ENCODE results near the gene ESYT2. TPM values are rescaled to one million over a fixed set of nuclear protein-coding genes. Genes with fewer than 3 reads are reported as not detected.

ESYT2 gene
- total RNA-seq, 2 donors from 2014 or later: 104 to 113 TPM

GRCh38 chr7:158759749-158760444 is 69.4 kb downstream of the ESYT2 start:
- no peaks in the 10 kb centered on the region for H3K9me3 ChIP-seq (ENCODE audit: control insufficient read depth, low read length, poor library complexity, severe bottlenecking)
- Mint-ChIP-seq H3K27me3 (no peaks in the 10 kb centered on the region), H3K36me3 (ENCODE audit: low read depth) (peaks cover 21% of the 10 kb centered on the region), H3K4me3 (peak overlapping the region; percentile 36), H3K4me1 (peaks cover 28% of the 10 kb centered on the region), H3K27ac (no peak overlapping the region)
- ATAC-seq: no peak
- DNase-seq: no peak

- Mint-ChIP-seq H3K4me1 (peaks cover 26% of the 10 kb centered on the region), H3K36me3 (ENCODE audit: low read depth) (peaks cover 22% of the 10 kb centered on the region), H3K27me3 (no peaks in the 10 kb centered on the region), H3K4me3 (no peak overlapping the region), H3K27ac (peak overlapping the region; percentile 67)
- ATAC-seq (no peak), DNase-seq (no peak)
- no peaks in the 10 kb centered on the region for H3K9me3 ChIP-seq (ENCODE audit: control insufficient read depth, low read length, poor library complexity, severe bottlenecking)
These were observed 70.1 kb downstream of the ESYT2 start for GRCh38 chr7:158759245-158759614.

GRCh38 chr7:158758586-158759244 is 70.6 kb downstream of the ESYT2 start:
- no peaks in the 10 kb centered on the region for H3K9me3 ChIP-seq (ENCODE audit: control insufficient read depth, low read length, poor library complexity, severe bottlenecking)
- Mint-ChIP-seq H3K36me3 (ENCODE audit: low read depth) (peaks cover 22% of the 10 kb centered on the region), H3K27ac (peak overlapping the region; percentile 67), H3K4me1 (peaks cover 28% of the 10 kb centered on the region), H3K4me3 (peak overlapping the region; percentile 9), H3K27me3 (no peaks in the 10 kb centered on the region)
- DNase-seq (no peak), ATAC-seq (no peak)

GRCh38 chr7:158757404-158757989 is 71.8 kb downstream of the ESYT2 start:
- no peak for DNase-seq
- Mint-ChIP-seq H3K4me3 (peak overlapping the region; percentile 65), H3K27ac (peak overlapping the region; percentile 67), H3K4me1 (peaks cover 29% of the 10 kb centered on the region), H3K27me3 (no peaks in the 10 kb centered on the region), H3K36me3 (ENCODE audit: low read depth) (peaks cover 22% of the 10 kb centered on the region)
- ATAC-seq: no peak
- no peaks in the 10 kb centered on the region for H3K9me3 ChIP-seq (ENCODE audit: control insufficient read depth, low read length, poor library complexity, severe bottlenecking)

GRCh38 chr7:158754746-158755444 is 74.4 kb downstream of the ESYT2 start:
- ATAC-seq (no peak), DNase-seq (no peak)
- Mint-ChIP-seq H3K27me3 (no peaks in the 10 kb centered on the region), H3K27ac (no peak overlapping the region), H3K36me3 (ENCODE audit: low read depth) (peaks cover 15% of the 10 kb centered on the region), H3K4me1 (peaks cover 15% of the 10 kb centered on the region), H3K4me3 (no peak overlapping the region)
- no peaks in the 10 kb centered on the region for H3K9me3 ChIP-seq (ENCODE audit: control insufficient read depth, low read length, poor library complexity, severe bottlenecking)

- ATAC-seq (no peak), DNase-seq (no peak)
- Mint-ChIP-seq H3K4me3 (no peak overlapping the region), H3K4me1 (peaks cover 15% of the 10 kb centered on the region), H3K27me3 (no peaks in the 10 kb centered on the region), H3K27ac (no peak overlapping the region), H3K36me3 (ENCODE audit: low read depth) (peaks cover 12% of the 10 kb centered on the region)
- H3K9me3 ChIP-seq (ENCODE audit: control insufficient read depth, low read length, poor library complexity, severe bottlenecking): no peaks in the 10 kb centered on the region
These were observed 75.4 kb downstream of the ESYT2 start for GRCh38 chr7:158753900-158754299.

- no peaks in the 10 kb centered on the region for H3K9me3 ChIP-seq (ENCODE audit: control insufficient read depth, low read length, poor library complexity, severe bottlenecking)
- Mint-ChIP-seq H3K27ac (no peak overlapping the region), H3K36me3 (ENCODE audit: low read depth) (peaks cover 8% of the 10 kb centered on the region), H3K4me3 (no peak overlapping the region), H3K4me1 (peaks cover 7% of the 10 kb centered on the region), H3K27me3 (no peaks in the 10 kb centered on the region)
- no peak for ATAC-seq
- no peak for DNase-seq
These were observed 77.6 kb downstream of the ESYT2 start for GRCh38 chr7:158751751-158752150.

GRCh38 chr7:158751199-158751598 is 78.1 kb downstream of the ESYT2 start:
- ATAC-seq (no peak), DNase-seq (no peak)
- Mint-ChIP-seq H3K27ac (no peak overlapping the region), H3K4me1 (peaks cover 7% of the 10 kb centered on the region), H3K27me3 (no peaks in the 10 kb centered on the region), H3K4me3 (no peak overlapping the region), H3K36me3 (ENCODE audit: low read depth) (peaks cover 8% of the 10 kb centered on the region)
- no peaks in the 10 kb centered on the region for H3K9me3 ChIP-seq (ENCODE audit: control insufficient read depth, low read length, poor library complexity, severe bottlenecking)

GRCh38 chr7:158750702-158751101 is 78.6 kb downstream of the ESYT2 start:
- H3K27me3 Mint-ChIP-seq: no peaks in the 10 kb centered on the region
- no peak for ATAC-seq

GRCh38 chr7:158749396-158749795 is 79.9 kb downstream of the ESYT2 start:
- no peaks in the 10 kb centered on the region for H3K9me3 ChIP-seq (ENCODE audit: control insufficient read depth, low read length, poor library complexity, severe bottlenecking)
- H3K4me1 Mint-ChIP-seq: peaks cover 3% of the 10 kb centered on the region
- H3K27ac Mint-ChIP-seq: peak overlapping the region; percentile 16
- no peak for ATAC-seq
- no peak for DNase-seq
- no peak overlapping the region for H3K4me3 Mint-ChIP-seq
- peaks cover 3% of the 10 kb centered on the region for H3K36me3 Mint-ChIP-seq (ENCODE audit: low read depth)
- H3K27me3 Mint-ChIP-seq: no peaks in the 10 kb centered on the region

More at GRCh38 chr7:158750702-158751101, 78.6 kb downstream of the ESYT2 start:
- peaks cover 7% of the 10 kb centered on the region for H3K4me1 Mint-ChIP-seq
- DNase-seq: no peak
- H3K36me3 Mint-ChIP-seq (ENCODE audit: low read depth): peaks cover 8% of the 10 kb centered on the region
- no peaks in the 10 kb centered on the region for H3K9me3 ChIP-seq (ENCODE audit: control insufficient read depth, low read length, poor library complexity, severe bottlenecking)
- no peak overlapping the region for H3K27ac Mint-ChIP-seq
- H3K4me3 Mint-ChIP-seq: no peak overlapping the region

- H3K4me3 Mint-ChIP-seq: no peak overlapping the region
- no peak overlapping the region for H3K27ac Mint-ChIP-seq
- ATAC-seq (no peak), DNase-seq (no peak)
- no peaks in the 10 kb centered on the region for H3K9me3 ChIP-seq (ENCODE audit: control insufficient read depth, low read length, poor library complexity, severe bottlenecking)
- H3K27me3 Mint-ChIP-seq: no peaks in the 10 kb centered on the region
- no peaks in the 10 kb centered on the region for H3K4me1 Mint-ChIP-seq
- peaks cover 5% of the 10 kb centered on the region for H3K36me3 Mint-ChIP-seq (ENCODE audit: low read depth)
These were observed 81.0 kb downstream of the ESYT2 start for GRCh38 chr7:158748335-158748734.

GRCh38 chr7:158747408-158747807 is 81.9 kb downstream of the ESYT2 start:
- no peak overlapping the region for H3K27ac Mint-ChIP-seq
- H3K27me3 Mint-ChIP-seq: no peaks in the 10 kb centered on the region
- DNase-seq: no peak

GRCh38 chr7:158746957-158747356 is 82.4 kb downstream of the ESYT2 start:
- no peaks in the 10 kb centered on the region for H3K9me3 ChIP-seq (ENCODE audit: control insufficient read depth, low read length, poor library complexity, severe bottlenecking)
- DNase-seq (no peak), ATAC-seq (no peak)
- Mint-ChIP-seq H3K27ac (no peak overlapping the region), H3K36me3 (ENCODE audit: low read depth) (peaks cover 5% of the 10 kb centered on the region), H3K4me3 (peak overlapping the region; percentile 19), H3K27me3 (no peaks in the 10 kb centered on the region), H3K4me1 (peaks cover 3% of the 10 kb centered on the region)

More at GRCh38 chr7:158747408-158747807, 81.9 kb downstream of the ESYT2 start:
- no peaks in the 10 kb centered on the region for H3K9me3 ChIP-seq (ENCODE audit: control insufficient read depth, low read length, poor library complexity, severe bottlenecking)
- H3K36me3 Mint-ChIP-seq (ENCODE audit: low read depth): peaks cover 5% of the 10 kb centered on the region
- ATAC-seq: no peak
- peak overlapping the region; percentile 19 for H3K4me3 Mint-ChIP-seq
- H3K4me1 Mint-ChIP-seq: peaks cover 3% of the 10 kb centered on the region
